Osteocyte (in vitro differentiated cells): ENCODE measurements around the gene WDR64. TPM values are rescaled to one million over a fixed set of nuclear protein-coding genes. Genes with fewer than 3 reads are reported as not detected.
"Not testable (repeated sequence)": the region's sequence is repeated elsewhere in the genome, so short reads cannot be mapped to it uniquely, and the experiment has no call there.

Experiments
- DNase-seq: peaks from one replicate; pipeline ENCODE4 v3.0.0; 2021; ENCODE audit warnings: mixed read lengths; ENCODE audit not compliant: unreplicated experiment; ENCODE audit errors: extremely low spot score
- H3K27ac Mint-ChIP-seq: one replicate; pipeline ENCODE4 v1.8.0; 2021; ENCODE audit warnings: mild to moderate bottlenecking, mixed read lengths; ENCODE audit not compliant: unreplicated experiment
- H3K27me3 Mint-ChIP-seq: one replicate; pipeline ENCODE4 v1.8.0; 2021; ENCODE audit warnings: mixed read lengths; ENCODE audit not compliant: unreplicated experiment
- H3K36me3 Mint-ChIP-seq: one replicate; pipeline ENCODE4 v1.8.0; 2021; ENCODE audit warnings: mixed read lengths; ENCODE audit not compliant: unreplicated experiment
- H3K4me1 Mint-ChIP-seq: one replicate; pipeline ENCODE4 v1.8.0; 2021; ENCODE audit warnings: mixed read lengths; ENCODE audit not compliant: unreplicated experiment
- H3K4me3 Mint-ChIP-seq: one replicate; pipeline ENCODE4 v1.8.0; 2021; ENCODE audit warnings: mild to moderate bottlenecking, moderate library complexity, mixed read lengths; ENCODE audit not compliant: unreplicated experiment
- H3K9me3 Mint-ChIP-seq: one replicate; pipeline ENCODE4 v1.8.0; 2021; ENCODE audit warnings: mixed read lengths; ENCODE audit not compliant: unreplicated experiment
- CTCF ChIP-seq: fragments of 200-600 bp; sonication (generic); IDR thresholded peaks from 2 replicates; pipeline ENCODE4 v1.5.0; 2021; ENCODE audit warnings: antibody characterized with exemption, mild to moderate bottlenecking, moderate library complexity
- total RNA-seq: library from RNA; stranded (reverse); gene quantifications from 2 replicates; pipeline ENCODE4 v1.2.1, GENCODE V29; 2021

The WDR64 gene
- total RNA-seq, 1 donor from 2014 or later, result not detected

GRCh38 chr1:241819340-241819866 is 167.3 kb downstream of the WDR64 start:
- no peak for TF ChIP-seq CTCF

GRCh38 chr1:241821363-241821762 is 169.3 kb downstream of the WDR64 start:
- no peaks in the 10 kb centered on the region for H3K9me3 Mint-ChIP-seq
- H3K27ac Mint-ChIP-seq, result no peak overlapping the region
- peaks cover 4% of the 10 kb centered on the region for H3K4me1 Mint-ChIP-seq
- H3K36me3 Mint-ChIP-seq, result no peaks in the 10 kb centered on the region
- H3K4me3 Mint-ChIP-seq, result no peak overlapping the region
- no peak for DNase-seq
- H3K27me3 Mint-ChIP-seq, result peaks cover 7% of the 10 kb centered on the region
- TF ChIP-seq CTCF, result no peak

More at GRCh38 chr1:241819340-241819866, 167.3 kb downstream of the WDR64 start:
- no peaks in the 10 kb centered on the region for H3K36me3 Mint-ChIP-seq
- no peak overlapping the region for H3K4me3 Mint-ChIP-seq
- H3K27me3 Mint-ChIP-seq, result peaks cover 10% of the 10 kb centered on the region
- no peaks in the 10 kb centered on the region for H3K4me1 Mint-ChIP-seq
- H3K9me3 Mint-ChIP-seq, result no peaks in the 10 kb centered on the region
- DNase-seq, result no peak
- no peak overlapping the region for H3K27ac Mint-ChIP-seq

GRCh38 chr1:241822846-241823245 is 170.8 kb downstream of the WDR64 start:
- Mint-ChIP-seq H3K9me3 (no peaks in the 10 kb centered on the region), H3K4me1 (peaks cover 4% of the 10 kb centered on the region), H3K27me3 (peaks cover 5% of the 10 kb centered on the region), H3K36me3 (no peaks in the 10 kb centered on the region), H3K27ac (no peak overlapping the region), H3K4me3 (no peak overlapping the region)
- no peak for TF ChIP-seq CTCF
- no peak for DNase-seq

- Mint-ChIP-seq H3K27me3 (no peaks in the 10 kb centered on the region), H3K4me1 (peaks cover 13% of the 10 kb centered on the region)
These were observed 171.8 kb downstream of the WDR64 start for GRCh38 chr1:241823925-241824324.

GRCh38 chr1:241825581-241825980 is 173.5 kb downstream of the WDR64 start:
- no peak overlapping the region for H3K27ac Mint-ChIP-seq
- H3K27me3 Mint-ChIP-seq, result no peaks in the 10 kb centered on the region
- no peaks in the 10 kb centered on the region for H3K36me3 Mint-ChIP-seq
- no peak for TF ChIP-seq CTCF
- DNase-seq, result no peak
- H3K9me3 Mint-ChIP-seq, result no peaks in the 10 kb centered on the region
- no peak overlapping the region for H3K4me3 Mint-ChIP-seq
- H3K4me1 Mint-ChIP-seq, result peaks cover 13% of the 10 kb centered on the region

More at GRCh38 chr1:241823925-241824324, 171.8 kb downstream of the WDR64 start:
- no peak for DNase-seq
- no peak for TF ChIP-seq CTCF
- Mint-ChIP-seq H3K36me3 (no peaks in the 10 kb centered on the region), H3K4me3 (no peak overlapping the region), H3K27ac (no peak overlapping the region), H3K9me3 (no peaks in the 10 kb centered on the region)

GRCh38 chr1:241826613-241827012 is 174.5 kb downstream of the WDR64 start:
- DNase-seq, H3K27ac Mint-ChIP-seq, H3K9me3 Mint-ChIP-seq, H3K4me3 Mint-ChIP-seq, H3K36me3 Mint-ChIP-seq, H3K27me3 Mint-ChIP-seq: not testable (repeated sequence)
- peaks cover 13% of the 10 kb centered on the region for H3K4me1 Mint-ChIP-seq
